ENCODE measurements around the gene PLA2G2D.

Gene PLA2G2D

GRCh38 chr1:20096840-20097447, 22.4 kb downstream of the PLA2G2D start:
- peaks cover 18% of the 10 kb centered on the region for H3K27me3 ChIP-seq
- no peaks in the 10 kb centered on the region for H3K9me3 ChIP-seq
- H3K36me3 ChIP-seq, result no peaks in the 10 kb centered on the region
- H3K4me1 ChIP-seq (ENCODE audit: control insufficient read depth in 1 of 2, insufficient read depth in 1 of 2, low read depth in 1 of 2, low read length in 1 of 2), result no peaks in the 10 kb centered on the region
- no peak overlapping the region for H3K27ac ChIP-seq
- TF ChIP-seq, protein P1, sequence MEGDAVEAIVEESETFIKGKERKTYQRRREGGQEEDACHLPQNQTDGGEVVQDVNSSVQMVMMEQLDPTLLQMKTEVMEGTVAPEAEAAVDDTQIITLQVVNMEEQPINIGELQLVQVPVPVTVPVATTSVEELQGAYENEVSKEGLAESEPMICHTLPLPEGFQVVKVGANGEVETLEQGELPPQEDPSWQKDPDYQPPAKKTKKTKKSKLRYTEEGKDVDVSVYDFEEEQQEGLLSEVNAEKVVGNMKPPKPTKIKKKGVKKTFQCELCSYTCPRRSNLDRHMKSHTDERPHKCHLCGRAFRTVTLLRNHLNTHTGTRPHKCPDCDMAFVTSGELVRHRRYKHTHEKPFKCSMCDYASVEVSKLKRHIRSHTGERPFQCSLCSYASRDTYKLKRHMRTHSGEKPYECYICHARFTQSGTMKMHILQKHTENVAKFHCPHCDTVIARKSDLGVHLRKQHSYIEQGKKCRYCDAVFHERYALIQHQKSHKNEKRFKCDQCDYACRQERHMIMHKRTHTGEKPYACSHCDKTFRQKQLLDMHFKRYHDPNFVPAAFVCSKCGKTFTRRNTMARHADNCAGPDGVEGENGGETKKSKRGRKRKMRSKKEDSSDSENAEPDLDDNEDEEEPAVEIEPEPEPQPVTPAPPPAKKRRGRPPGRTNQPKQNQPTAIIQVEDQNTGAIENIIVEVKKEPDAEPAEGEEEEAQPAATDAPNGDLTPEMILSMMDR (IDR thresholded peaks at IDR 0.05), result no peak
- H3K4me3 ChIP-seq (ENCODE audit: low read depth in 1 of 2, low read length in 1 of 2), result no peak overlapping the region

DNA sequence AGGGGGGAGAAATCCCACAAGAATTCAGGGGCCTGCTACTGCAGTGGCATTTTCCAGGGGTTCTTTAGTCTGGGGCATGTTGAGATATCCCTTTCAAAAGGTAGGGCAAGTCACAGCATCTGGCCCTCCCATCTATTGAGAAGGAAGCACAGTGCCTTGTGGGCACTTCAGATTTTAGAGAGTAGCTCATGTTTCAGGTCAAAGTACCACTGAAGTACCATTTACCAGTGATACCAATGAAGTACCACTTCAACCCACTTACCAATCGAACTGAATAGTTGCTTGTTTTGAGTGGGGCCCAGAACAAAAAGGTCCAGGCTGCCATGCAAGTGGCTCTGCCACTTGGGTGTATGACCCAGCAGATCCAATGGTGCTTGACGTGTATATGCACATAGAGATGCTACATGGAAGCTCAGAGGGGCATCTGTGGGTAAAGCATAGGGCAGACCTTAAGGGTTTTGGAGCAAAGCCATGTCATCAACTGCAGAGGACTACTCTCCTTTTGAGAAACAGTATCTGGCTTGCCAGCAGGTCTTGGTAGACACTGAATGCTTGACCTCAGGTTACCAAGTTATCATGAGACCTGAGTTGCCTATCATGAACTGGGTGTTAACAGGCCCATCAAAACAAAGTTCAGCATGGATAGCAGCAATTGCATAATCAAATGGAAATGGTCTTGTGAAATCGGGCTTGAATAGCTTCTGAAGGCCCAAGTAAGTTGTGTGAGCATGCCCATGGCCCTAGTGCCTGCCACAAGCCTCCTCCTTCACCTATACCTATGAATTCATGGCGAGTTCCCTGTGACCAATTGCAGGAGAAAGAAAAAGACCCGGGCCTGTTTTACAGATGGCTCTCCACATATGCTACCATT, 23.5 kb downstream of the PLA2G2D start:
- H3K27me3 ChIP-seq, result peaks cover 15% of the 10 kb centered on the region
- no peaks in the 10 kb centered on the region for H3K4me1 ChIP-seq (ENCODE audit: control insufficient read depth in 1 of 2, insufficient read depth in 1 of 2, low read depth in 1 of 2, low read length in 1 of 2)
- no peak overlapping the region for H3K27ac ChIP-seq
- TF ChIP-seq, protein P1 (IDR thresholded peaks at IDR 0.05), result no peak
- no peak overlapping the region for H3K4me3 ChIP-seq (ENCODE audit: low read depth in 1 of 2, low read length in 1 of 2)
- no peaks in the 10 kb centered on the region for H3K36me3 ChIP-seq
- no peaks in the 10 kb centered on the region for H3K9me3 ChIP-seq

- Histone ChIP-seq H3K27ac (no peak overlapping the region), H3K36me3 (no peaks in the 10 kb centered on the region), H3K4me1 (ENCODE audit: control insufficient read depth in 1 of 2, insufficient read depth in 1 of 2, low read depth in 1 of 2, low read length in 1 of 2) (no peaks in the 10 kb centered on the region), H3K9me3 (no peaks in the 10 kb centered on the region), H3K4me3 (ENCODE audit: low read depth in 1 of 2, low read length in 1 of 2) (no peak overlapping the region), H3K27me3 (peaks cover 10% of the 10 kb centered on the region)
- TF ChIP-seq, protein P1 (IDR thresholded peaks at IDR 0.05), result no peak
Measured at GRCh38 chr1:20093940-20094391, 25.4 kb downstream of the PLA2G2D start.

DNA sequence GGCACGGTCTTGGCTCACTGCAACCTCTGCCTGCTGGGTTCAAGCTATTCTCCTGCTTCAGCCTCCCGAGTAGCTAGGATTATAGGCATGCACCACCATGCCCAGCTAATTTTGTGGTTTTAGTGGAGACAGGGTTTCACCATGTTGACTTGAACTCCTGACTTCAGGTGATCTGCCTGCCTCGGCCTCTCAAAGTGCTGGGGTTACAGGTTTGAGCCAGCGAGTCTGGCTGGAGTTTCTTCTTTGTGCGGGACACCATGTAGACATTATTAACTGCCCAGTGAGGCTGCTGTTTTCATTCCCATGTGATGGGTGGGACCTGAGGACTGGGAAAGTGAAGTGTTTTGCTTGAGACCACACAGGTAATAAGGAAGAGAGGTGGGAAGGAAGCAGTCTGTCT, 26.0 kb downstream of the PLA2G2D start:
- H3K9me3 ChIP-seq, result no peaks in the 10 kb centered on the region
- TF ChIP-seq, protein P1 (IDR thresholded peaks at IDR 0.05), result no peak
- peaks cover 10% of the 10 kb centered on the region for H3K27me3 ChIP-seq
- no peak overlapping the region for H3K27ac ChIP-seq
- H3K4me3 ChIP-seq (ENCODE audit: low read depth in 1 of 2, low read length in 1 of 2), result no peak overlapping the region
- H3K4me1 ChIP-seq (ENCODE audit: control insufficient read depth in 1 of 2, insufficient read depth in 1 of 2, low read depth in 1 of 2, low read length in 1 of 2), result no peaks in the 10 kb centered on the region
- no peaks in the 10 kb centered on the region for H3K36me3 ChIP-seq

DNA sequence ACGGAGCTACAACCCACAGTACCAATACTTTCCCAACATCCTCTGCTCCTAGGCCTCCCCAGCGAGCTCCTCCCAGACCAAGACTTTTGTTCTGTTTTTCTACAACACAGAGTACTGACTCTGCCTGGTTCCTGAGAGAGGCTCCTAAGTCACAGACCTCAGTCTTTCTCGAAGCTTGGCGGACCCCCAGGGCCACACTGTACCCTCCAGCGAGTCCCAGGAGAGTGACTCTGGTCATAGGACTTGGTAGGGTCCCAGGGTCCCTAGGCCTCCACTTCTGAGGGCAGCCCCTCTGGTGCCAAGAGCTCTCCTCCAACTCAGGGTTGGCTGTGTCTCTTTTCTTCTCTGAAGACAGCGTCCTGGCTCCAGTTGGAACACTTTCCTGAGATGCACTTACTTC, 28.7 kb downstream of the PLA2G2D start:
- Histone ChIP-seq H3K9me3 (no peaks in the 10 kb centered on the region), H3K27ac (no peak overlapping the region), H3K4me3 (ENCODE audit: low read depth in 1 of 2, low read length in 1 of 2) (no peak overlapping the region), H3K36me3 (no peaks in the 10 kb centered on the region), H3K27me3 (peaks cover 10% of the 10 kb centered on the region), H3K4me1 (ENCODE audit: control insufficient read depth in 1 of 2, insufficient read depth in 1 of 2, low read depth in 1 of 2, low read length in 1 of 2) (no peaks in the 10 kb centered on the region)
- TF ChIP-seq, protein P1 (IDR thresholded peaks at IDR 0.05), result no peak

Data from neutrophil (primary cell).